ENCODE measurements around the gene BCL3. TPM values are rescaled to one million over a fixed set of nuclear protein-coding genes. Genes with fewer than 3 reads are reported as not detected.
A peak's percentile ranks its signal among the peaks of the same experiment; 100 is the strongest.

BCL3 gene, protein sequence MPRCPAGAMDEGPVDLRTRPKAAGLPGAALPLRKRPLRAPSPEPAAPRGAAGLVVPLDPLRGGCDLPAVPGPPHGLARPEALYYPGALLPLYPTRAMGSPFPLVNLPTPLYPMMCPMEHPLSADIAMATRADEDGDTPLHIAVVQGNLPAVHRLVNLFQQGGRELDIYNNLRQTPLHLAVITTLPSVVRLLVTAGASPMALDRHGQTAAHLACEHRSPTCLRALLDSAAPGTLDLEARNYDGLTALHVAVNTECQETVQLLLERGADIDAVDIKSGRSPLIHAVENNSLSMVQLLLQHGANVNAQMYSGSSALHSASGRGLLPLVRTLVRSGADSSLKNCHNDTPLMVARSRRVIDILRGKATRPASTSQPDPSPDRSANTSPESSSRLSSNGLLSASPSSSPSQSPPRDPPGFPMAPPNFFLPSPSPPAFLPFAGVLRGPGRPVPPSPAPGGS
- total RNA-seq, result 14.9 to 21.5 TPM (median 20.1 TPM) in 3 replicates

DNA sequence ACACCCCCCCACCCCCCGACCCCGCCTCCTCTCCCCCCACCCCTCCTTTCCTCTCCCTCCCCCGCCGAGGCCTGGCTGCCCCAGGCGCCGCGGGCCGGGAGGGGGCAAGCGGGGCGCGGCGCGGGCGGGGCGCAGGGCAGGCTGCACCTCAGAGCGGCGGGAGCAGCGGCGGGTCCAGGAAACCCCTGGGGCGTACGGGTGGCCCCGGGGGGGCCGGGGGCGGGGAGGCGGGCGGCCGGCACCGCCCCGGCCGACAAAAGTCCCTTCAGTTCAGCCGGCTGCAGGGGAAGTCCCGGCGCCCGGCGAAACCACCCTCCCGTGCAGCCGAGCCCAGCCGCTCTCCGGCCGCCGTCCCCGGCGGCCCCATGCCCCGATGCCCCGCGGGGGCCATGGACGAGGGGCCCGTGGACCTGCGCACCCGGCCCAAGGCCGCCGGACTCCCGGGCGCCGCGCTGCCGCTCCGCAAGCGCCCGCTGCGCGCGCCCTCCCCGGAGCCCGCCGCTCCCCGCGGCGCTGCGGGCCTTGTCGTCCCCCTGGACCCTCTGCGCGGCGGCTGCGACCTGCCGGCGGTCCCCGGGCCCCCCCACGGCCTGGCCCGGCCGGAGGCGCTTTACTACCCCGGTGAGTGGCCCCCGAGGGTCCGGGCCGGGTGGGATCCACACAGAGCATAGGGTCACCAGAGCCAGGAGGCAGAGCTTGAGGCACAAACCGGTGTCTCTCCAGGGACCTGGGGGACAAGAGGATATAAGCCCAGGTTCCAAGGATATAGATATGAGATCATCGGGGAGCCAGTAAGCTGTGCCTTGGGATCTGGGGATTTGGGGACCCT, at the start of gene BCL3:
BCL3 (plus strand) TSS at position 283 of the 829 bp plus-strand sequence; CDS start at position 366, 83 bp downstream.
- TF ChIP-seq, protein P1, sequence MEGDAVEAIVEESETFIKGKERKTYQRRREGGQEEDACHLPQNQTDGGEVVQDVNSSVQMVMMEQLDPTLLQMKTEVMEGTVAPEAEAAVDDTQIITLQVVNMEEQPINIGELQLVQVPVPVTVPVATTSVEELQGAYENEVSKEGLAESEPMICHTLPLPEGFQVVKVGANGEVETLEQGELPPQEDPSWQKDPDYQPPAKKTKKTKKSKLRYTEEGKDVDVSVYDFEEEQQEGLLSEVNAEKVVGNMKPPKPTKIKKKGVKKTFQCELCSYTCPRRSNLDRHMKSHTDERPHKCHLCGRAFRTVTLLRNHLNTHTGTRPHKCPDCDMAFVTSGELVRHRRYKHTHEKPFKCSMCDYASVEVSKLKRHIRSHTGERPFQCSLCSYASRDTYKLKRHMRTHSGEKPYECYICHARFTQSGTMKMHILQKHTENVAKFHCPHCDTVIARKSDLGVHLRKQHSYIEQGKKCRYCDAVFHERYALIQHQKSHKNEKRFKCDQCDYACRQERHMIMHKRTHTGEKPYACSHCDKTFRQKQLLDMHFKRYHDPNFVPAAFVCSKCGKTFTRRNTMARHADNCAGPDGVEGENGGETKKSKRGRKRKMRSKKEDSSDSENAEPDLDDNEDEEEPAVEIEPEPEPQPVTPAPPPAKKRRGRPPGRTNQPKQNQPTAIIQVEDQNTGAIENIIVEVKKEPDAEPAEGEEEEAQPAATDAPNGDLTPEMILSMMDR (IDR thresholded peaks at IDR 0.05; ENCODE audit: unreplicated experiment), result no peak
- peak within 1 kb of the TSS; percentile 81 for H3K4me3 Mint-ChIP-seq
- peaks cover 40% of the 10 kb centered on the region for H3K4me1 Mint-ChIP-seq
- H3K27me3 Mint-ChIP-seq (ENCODE audit: low read depth), result peaks cover 4% of the 10 kb centered on the region
- H3K27ac Mint-ChIP-seq, result peak within 1 kb of the TSS; percentile 96
- peak in 1 of 2 experiments; percentile 45 for DNase-seq (ENCODE audit: low spot score in 2 of 2, unreplicated experiment in 2 of 2)
- no peaks in the 10 kb centered on the region for H3K9me3 Mint-ChIP-seq
- peaks cover 3% of the 10 kb centered on the region for H3K36me3 Mint-ChIP-seq

DNA sequence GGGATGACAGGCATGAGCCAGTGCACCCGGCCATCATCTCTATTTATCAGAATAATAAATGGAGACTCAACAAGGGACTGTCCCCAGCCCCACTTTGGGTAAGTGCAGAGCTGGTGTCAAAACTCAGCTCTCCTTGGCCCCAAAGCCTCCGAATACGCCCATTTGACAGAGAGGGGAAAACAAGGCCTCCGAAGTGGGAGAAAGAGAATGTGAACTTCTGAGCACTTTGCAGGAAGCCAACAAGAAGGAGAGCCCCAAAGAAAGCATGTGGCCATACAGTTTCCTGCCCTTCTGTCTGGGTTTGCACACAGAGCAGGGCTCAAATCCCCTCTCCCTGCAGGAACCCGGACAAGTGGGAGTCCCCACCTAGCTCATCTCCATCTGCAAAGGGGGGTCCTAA, 48.0 kb upstream of the BCL3 start:
- Mint-ChIP-seq H3K27ac (no peak overlapping the region), H3K27me3 (ENCODE audit: low read depth) (no peaks in the 10 kb centered on the region), H3K4me1 (no peaks in the 10 kb centered on the region), H3K4me3 (no peak overlapping the region), H3K36me3 (no peaks in the 10 kb centered on the region), H3K9me3 (no peaks in the 10 kb centered on the region)
- TF ChIP-seq, protein P1 (IDR thresholded peaks at IDR 0.05; ENCODE audit: unreplicated experiment), result no peak
- no peak for DNase-seq (ENCODE audit: low spot score in 2 of 2, unreplicated experiment in 2 of 2)

DNA sequence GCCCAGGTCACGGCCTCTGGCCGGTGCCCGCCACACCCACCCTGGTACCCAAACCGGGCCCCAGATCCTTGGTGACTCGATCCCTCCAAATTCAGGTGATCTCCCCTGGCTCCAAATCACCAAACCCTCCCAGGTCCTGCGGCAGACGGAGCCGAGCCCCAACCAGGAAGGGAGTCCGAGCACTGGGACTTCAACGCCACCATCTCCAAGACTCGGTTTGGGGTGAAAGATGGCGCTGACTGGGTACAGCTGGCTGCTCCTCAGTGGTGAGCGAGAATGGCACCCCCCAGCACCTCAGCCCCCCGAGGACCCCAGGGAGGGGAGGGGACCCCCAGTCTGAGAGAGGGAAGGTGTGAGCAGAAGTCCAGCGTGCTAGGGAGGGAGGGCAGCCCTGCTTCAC, 47.3 kb upstream of the BCL3 start:
- H3K36me3 Mint-ChIP-seq, result no peaks in the 10 kb centered on the region
- H3K4me3 Mint-ChIP-seq, result no peak overlapping the region
- H3K9me3 Mint-ChIP-seq, result no peaks in the 10 kb centered on the region

DNA sequence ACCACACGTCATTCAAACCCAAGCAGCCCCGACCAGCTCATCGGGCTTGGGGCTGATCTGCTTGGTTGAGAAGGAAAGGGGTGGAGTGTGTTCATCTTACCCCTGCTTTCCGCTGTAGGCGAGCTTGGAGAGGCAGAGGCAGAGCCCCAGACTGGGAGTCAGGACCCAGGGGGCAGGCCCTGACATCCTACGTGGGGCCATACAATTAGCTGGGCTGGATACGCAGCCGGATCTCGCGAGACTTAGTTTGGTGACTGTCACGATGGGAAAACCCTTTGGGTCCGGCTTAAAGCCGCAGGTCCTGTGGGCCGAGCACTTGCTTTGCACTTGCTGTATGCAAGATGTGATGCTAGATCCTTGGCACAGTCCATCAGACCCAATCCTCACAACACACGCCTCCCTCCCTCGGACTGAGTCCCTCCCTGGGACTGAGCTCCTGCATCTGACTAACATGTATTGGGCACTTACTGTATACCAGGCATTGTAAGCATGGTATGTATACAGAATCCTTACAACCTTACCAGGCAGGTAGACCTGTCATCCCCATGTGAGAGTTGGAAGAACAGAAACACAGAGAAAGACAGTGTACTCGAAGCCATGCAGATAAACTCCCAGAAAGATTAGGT, 45.8 kb upstream of the BCL3 start:
- H3K4me3 Mint-ChIP-seq, result no peak overlapping the region
- H3K36me3 Mint-ChIP-seq, result no peaks in the 10 kb centered on the region
- H3K27ac Mint-ChIP-seq, result no peak overlapping the region
- DNase-seq (ENCODE audit: low spot score in 2 of 2, unreplicated experiment in 2 of 2), result no peak
- no peaks in the 10 kb centered on the region for H3K9me3 Mint-ChIP-seq
- TF ChIP-seq, protein P1 (IDR thresholded peaks at IDR 0.05; ENCODE audit: unreplicated experiment), result no peak
- no peaks in the 10 kb centered on the region for H3K27me3 Mint-ChIP-seq (ENCODE audit: low read depth)
- H3K4me1 Mint-ChIP-seq, result no peaks in the 10 kb centered on the region

More for the DNA sequence above, 47.3 kb upstream of the BCL3 start:
- TF ChIP-seq, protein P1 (IDR thresholded peaks at IDR 0.05; ENCODE audit: unreplicated experiment), result no peak
- DNase-seq (ENCODE audit: low spot score in 2 of 2, unreplicated experiment in 2 of 2), result no peak
- Mint-ChIP-seq H3K27ac (no peak overlapping the region), H3K27me3 (ENCODE audit: low read depth) (no peaks in the 10 kb centered on the region), H3K4me1 (no peaks in the 10 kb centered on the region)

DNA sequence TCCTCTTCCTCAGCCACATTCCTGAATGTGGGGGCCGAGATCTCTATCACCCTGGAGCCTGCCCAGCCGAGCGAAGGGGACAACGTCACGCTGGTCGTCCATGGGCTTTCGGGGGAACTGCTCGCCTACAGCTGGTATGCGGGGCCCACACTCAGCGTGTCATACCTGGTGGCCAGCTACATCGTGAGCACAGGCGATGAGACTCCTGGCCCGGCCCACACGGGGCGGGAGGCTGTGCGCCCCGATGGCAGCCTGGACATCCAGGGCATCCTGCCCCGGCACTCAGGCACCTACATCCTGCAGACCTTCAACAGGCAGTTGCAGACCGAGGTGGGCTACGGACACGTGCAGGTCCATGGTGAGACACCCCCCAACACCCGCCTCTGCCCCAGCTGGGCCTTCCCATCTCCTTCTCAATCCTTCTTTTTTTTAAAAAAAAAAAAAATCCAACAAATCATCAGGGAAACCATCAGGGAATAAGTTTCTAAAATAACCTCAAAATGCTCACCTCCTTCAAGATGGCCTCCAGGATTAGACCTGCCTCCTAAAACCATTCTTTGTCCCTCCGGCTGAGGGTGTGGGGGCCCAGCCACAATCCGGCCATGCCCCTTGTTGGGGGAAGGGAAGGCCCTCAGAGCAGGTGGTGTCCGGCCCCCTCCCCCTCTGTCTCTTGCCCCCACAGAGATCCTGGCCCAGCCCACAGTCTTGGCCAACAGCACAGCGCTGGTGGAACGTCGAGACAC, 45.0 kb upstream of the BCL3 start:
- H3K27me3 Mint-ChIP-seq (ENCODE audit: low read depth), result no peaks in the 10 kb centered on the region
- H3K36me3 Mint-ChIP-seq, result no peaks in the 10 kb centered on the region
- no peak for DNase-seq (ENCODE audit: low spot score in 2 of 2, unreplicated experiment in 2 of 2)
- no peak overlapping the region for H3K4me3 Mint-ChIP-seq
- H3K4me1 Mint-ChIP-seq, result no peaks in the 10 kb centered on the region
- TF ChIP-seq, protein P1 (IDR thresholded peaks at IDR 0.05; ENCODE audit: unreplicated experiment), result no peak
- H3K9me3 Mint-ChIP-seq, result no peaks in the 10 kb centered on the region
- no peak overlapping the region for H3K27ac Mint-ChIP-seq
